HG03196 (cell line): ENCODE measurements around the gene PAX8.

Experiments
- ATAC-seq: cut with Tn5 transposase; IDR thresholded peaks from one replicate; pipeline ENCODE4 v1.9.1; 2021; ENCODE audit not compliant: unreplicated experiment

Gene PAX8

GRCh38 chr2:113209011-113209645, 69.6 kb downstream of the PAX8 start:
- no peak for ATAC-seq

- ATAC-seq: no peak
Measured at GRCh38 chr2:113208396-113208795, 70.3 kb downstream of the PAX8 start.

DNA sequence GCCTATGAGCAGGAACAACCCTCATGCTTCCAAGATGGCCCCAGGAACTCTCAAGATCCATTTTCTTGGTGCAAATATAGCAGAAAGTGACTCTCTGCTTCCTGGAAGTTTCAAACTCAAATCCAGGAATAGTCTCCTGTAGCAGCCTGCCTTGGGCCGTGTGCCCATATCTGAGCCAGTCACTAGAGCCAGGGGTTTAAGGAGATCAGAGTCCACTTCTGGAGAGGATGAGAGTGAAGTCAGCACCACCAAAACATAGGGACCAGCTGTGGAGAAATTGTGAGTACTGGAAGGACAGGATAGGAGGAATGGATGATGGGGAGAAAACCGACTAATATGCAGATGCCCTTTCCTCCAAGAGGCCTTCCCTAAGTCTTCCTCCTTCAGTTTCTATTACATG, 71.7 kb downstream of the PAX8 start:
- no peak for ATAC-seq

- no peak for ATAC-seq
Measured at GRCh38 chr2:113206251-113206650, 72.5 kb downstream of the PAX8 start.

DNA sequence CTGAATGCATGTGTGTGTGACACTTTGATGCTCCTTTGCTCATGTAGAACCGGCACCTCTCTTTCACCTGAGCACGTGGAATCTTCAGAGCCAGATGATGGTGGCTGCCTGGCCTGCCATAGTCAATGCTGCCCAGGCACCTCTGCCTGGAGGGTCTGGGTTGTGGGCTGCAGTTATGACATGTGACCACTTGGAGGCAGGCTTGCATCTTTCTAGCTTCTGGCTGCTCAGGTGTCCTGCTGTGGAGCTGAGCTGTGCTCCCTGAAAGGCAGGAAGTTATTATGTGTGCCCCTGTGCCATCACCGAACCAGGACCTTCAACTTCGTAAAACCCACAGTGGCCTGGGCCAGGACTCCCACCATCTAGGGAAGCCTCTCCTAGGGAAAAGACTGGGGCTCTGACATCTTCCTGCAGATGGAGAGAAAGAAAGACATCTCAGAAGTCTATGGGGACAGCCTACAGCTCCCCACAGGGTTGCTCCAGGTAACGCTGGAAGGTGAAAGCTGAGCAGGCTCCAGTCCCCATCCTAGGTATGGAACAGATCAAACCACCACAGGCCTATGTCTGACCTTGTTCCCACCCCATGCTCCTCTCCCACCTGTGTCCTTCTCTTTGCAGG, 74.7 kb downstream of the PAX8 start:
- peak; percentile 83 for ATAC-seq

GRCh38 chr2:113203217-113203530, 75.5 kb downstream of the PAX8 start:
- no peak for ATAC-seq

DNA sequence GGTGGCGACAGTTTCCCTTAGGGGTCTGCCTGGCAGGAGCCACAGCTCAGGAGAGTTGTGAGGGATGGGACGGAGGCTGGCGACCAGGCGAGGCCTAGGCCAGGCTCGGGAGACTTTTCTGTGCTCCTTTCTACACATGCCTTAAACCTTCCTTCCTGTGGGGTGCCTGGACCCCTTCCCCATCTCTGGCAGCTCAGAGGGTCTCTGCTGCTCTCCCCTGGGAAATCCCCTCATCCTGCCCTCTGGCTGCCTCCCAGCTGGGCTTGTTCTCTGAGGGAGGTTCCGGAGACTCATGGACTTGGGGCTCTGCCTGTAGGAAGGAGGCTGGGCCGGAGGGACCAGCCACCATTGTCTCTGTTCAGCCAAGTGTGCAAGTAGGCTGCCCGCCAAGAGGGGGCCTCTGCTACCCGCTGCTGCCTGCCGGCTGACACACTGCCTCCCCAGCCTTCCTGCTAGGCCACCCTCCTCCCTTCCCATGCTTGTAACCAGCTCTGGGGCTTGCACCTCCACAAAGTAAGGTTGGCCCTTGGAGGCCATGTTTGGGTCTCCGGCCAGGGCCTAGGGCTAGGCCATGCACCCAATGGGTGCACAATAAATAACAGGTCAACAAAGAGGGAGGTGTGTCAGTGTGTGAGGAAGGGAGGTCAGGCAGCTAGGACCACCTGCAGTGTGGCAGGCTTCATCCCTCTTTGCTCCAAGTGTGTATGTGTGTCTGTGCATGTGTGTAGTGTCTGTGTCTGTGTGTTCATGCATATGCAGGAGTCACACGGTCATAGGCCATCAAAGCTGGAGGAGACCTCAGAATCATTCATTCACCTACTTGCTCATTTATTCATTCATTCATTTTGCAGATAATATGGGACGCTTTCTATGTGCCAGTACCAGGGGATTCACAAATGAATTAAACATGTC, 76.2 kb downstream of the PAX8 start:
- ATAC-seq: no peak

GRCh38 chr2:113201496-113202304, 77.0 kb downstream of the PAX8 start:
- no peak for ATAC-seq

GRCh38 chr2:113200736-113201490, 77.8 kb downstream of the PAX8 start:
- ATAC-seq: no peak

DNA sequence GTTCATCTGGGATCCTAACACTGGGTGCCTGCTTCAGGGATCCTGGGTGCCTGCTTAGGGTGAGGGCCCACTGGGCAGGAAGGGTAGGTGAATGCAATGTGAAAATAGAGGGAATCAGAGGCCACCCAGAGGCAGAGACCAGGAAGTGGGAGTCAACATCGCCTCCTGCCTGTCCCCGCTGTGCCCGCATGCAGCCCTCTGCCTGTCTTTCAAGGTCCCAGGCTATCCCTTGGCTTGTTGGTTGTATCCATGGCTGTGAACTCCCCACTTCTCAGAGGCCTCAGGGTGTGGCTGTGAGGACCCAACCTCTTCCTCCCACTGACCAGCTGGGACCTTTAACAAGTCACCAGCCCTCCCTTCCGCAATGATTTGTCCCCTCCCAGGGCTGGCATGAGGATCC, 78.5 kb downstream of the PAX8 start:
- ATAC-seq: no peak

DNA sequence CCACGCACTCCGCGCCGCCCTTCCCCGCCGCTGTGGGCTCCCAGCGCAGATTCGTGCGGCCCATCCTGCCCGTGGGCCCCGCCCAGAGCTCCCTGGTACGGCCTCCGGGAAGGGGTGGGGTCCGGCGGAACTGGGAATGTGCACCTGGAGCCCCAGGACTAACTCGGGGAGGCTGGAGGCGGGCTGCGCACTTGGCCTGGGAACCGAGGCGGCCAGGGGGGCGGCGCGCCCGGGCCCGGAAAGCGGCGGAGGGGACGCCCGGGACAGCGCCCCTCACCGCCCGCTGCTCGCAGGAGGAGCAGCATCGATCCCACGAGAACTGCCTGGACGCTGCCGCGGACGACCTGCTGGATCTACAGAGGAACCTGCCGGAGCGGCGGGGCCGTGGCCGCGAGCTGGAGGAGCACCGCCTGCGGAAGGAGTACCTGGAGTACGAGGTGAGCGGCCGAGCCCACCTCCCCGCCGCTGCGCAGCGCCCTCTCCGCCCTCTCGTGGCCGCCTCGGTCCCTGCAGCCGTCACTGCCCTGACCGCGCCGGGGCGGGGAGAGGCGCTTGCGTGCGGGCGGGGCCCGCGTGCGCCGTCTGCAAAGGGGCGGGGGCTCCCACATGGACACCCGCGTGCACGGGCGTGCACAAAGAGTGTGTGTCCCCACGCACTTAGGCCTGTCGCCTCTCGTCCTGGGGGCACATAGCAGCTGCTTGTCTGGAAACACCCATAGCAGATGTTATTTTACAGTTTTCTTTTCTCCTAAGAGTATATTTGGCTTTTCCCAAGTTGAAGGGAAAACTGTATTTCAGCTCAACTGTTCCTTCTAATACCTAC, 79.7 kb downstream of the PAX8 start:
- peak; percentile 53 for ATAC-seq

DNA sequence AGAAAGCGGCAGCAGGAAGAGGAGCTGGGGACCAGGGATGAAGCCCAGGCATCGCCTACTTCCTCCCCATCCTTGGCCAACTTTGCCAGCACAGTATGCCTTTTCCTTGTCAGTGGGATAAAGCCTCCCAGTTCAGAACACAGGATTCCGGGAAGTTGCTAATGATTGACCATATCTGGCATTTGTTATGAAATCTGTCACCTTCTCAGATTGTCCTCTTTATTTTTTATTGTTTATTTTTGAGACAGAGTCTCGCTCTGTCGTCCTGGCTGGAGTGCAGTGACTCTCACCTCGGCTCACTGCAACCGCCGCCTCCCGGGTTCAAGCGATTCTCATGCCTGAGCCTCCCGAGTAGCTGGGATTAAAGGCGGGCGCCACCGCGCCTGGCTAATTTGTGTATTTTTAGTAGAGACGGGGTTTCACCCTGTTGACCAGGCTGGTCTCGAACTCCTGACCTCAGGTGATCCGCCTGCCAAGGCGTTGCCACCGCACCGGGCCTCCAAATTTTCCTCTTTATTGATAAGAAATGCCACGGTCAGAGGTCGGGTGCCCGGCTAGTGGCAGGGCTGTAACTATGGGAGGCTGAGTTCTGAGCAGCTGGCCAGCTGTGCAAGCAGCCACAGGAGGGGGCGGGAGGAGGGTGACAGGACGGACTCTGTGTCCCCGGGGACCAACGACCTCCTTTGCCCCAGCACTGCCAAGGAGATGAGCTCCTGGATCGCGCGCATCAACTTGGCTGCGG, 80.5 kb downstream of the PAX8 start:
- ATAC-seq: no peak

GRCh38 chr2:113197347-113198047, 81.2 kb downstream of the PAX8 start:
- ATAC-seq: no peak

DNA sequence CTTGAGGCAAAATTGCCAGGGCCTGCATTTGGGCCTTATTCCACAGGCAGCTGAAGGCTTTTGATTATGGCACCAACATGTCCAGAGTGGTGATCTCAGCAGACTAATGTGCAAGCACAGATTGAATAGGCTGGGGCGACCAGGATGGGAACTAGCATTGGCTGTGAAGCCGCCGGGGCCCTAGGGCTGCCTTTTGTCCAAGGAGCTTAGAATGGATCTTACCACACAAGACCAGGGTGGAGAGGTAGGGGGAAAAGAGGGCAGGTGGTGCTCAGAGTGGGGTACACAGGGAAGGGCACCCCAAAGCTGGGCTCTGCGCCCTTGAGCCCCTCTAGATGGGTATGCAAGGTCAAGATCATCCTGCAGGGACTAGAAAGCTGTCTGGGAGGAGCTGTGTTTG, 81.9 kb downstream of the PAX8 start:
- no peak for ATAC-seq

GRCh38 chr2:113195923-113196501, 82.7 kb downstream of the PAX8 start:
- no peak for ATAC-seq

DNA sequence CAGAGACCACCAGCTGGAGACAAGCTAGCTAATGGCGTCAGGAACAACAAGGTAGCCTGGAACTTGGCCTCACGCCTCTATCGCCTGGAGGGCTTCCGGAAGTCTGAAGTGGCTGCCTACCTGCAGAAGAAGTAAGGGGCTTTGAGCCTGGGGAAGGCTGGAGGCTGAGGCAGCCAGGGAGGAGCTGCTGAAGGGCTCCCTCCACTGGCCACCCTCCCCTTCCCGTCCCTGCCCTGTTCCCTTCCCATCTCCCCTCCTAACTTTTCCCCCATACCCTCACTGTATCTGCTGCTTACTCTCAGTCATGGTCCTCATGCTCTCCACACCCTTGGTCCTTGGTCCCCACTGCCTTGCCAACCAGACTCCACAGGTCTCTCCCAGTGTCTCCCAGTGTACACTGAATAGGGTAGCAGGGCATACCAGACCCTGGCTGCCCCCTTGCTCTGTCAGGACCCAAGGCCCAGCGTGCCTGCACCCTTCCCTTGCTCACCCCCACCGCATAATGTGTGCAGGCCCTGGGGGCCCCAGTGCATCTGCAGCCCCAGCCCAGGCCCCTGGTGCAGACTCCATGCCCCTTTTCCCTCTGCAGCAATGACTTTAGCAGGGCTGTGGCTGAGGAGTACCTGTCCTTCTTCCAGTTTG, 86.1 kb downstream of the PAX8 start:
- ATAC-seq: no peak

GRCh38 chr2:113190871-113191270, 87.8 kb downstream of the PAX8 start:
- no peak for ATAC-seq

GRCh38 chr2:113187771-113188170, 91.0 kb downstream of the PAX8 start:
- no peak for ATAC-seq
